Stomach (tissue), 4 donors: ENCODE data around the gene TM2D1.

Source experiments
- CTCF ChIP-seq, 7 experiments: fragments of 450-650 bp in 4 of 7; fragments of 200-600 bp in 3 of 7; sonication (generic) in 3 of 7; IDR thresholded peaks; one replicate each; pipeline ENCODE4 v1.5.1; 2016 to 2019; ENCODE audit warnings: antibody characterized with exemption in 7 of 7, control low read depth in 2 of 7, mild to moderate bottlenecking in 1 of 7
- POLR2A ChIP-seq, 4 donors: fragments of 450-650 bp; IDR thresholded peaks; one replicate each; pipeline ENCODE4 v1.6.1; 2016; ENCODE audit warnings: antibody characterized with exemption in 4 of 4, control low read depth in 2 of 4, mild to moderate bottlenecking in 1 of 4, moderate library complexity in 1 of 4
- POLR2AphosphoS5 ChIP-seq, 3 donors: sonication (generic); formaldehyde crosslinking; IDR thresholded peaks; one replicate each; pipeline ENCODE4 v1.6.1; 2016; ENCODE audit warnings: antibody characterized with exemption in 3 of 3

GRCh38 chr1:61770131-61770530, 45.2 kb upstream of the TM2D1 start:
- TF ChIP-seq CTCF (IDR thresholded peaks at IDR 0.05) = no peak
- no peak for TF ChIP-seq POLR2A (IDR thresholded peaks at IDR 0.05)
- TF ChIP-seq POLR2AphosphoS5 (IDR thresholded peaks at IDR 0.05) = no peak
